ENCODE measurements around the gene PCGF3.

The PCGF3 gene

GRCh38 chr4:699816-700580 lies 5.6 kb upstream of the PCGF3 start:
- DNase-seq = no peak
- Mint-ChIP-seq H3K9me3 (peaks cover 6% of the 10 kb centered on the region), H3K4me3 (no peak overlapping the region), H3K27ac (no peak overlapping the region), H3K27me3 (ENCODE audit: low read depth, poor library complexity) (peaks cover 27% of the 10 kb centered on the region), H3K4me1 (peaks cover 23% of the 10 kb centered on the region), H3K36me3 (ENCODE audit: low read depth) (no peaks in the 10 kb centered on the region)
- TF ChIP-seq, protein P1, sequence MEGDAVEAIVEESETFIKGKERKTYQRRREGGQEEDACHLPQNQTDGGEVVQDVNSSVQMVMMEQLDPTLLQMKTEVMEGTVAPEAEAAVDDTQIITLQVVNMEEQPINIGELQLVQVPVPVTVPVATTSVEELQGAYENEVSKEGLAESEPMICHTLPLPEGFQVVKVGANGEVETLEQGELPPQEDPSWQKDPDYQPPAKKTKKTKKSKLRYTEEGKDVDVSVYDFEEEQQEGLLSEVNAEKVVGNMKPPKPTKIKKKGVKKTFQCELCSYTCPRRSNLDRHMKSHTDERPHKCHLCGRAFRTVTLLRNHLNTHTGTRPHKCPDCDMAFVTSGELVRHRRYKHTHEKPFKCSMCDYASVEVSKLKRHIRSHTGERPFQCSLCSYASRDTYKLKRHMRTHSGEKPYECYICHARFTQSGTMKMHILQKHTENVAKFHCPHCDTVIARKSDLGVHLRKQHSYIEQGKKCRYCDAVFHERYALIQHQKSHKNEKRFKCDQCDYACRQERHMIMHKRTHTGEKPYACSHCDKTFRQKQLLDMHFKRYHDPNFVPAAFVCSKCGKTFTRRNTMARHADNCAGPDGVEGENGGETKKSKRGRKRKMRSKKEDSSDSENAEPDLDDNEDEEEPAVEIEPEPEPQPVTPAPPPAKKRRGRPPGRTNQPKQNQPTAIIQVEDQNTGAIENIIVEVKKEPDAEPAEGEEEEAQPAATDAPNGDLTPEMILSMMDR (IDR thresholded peaks at IDR 0.05) = no peak

DNA sequence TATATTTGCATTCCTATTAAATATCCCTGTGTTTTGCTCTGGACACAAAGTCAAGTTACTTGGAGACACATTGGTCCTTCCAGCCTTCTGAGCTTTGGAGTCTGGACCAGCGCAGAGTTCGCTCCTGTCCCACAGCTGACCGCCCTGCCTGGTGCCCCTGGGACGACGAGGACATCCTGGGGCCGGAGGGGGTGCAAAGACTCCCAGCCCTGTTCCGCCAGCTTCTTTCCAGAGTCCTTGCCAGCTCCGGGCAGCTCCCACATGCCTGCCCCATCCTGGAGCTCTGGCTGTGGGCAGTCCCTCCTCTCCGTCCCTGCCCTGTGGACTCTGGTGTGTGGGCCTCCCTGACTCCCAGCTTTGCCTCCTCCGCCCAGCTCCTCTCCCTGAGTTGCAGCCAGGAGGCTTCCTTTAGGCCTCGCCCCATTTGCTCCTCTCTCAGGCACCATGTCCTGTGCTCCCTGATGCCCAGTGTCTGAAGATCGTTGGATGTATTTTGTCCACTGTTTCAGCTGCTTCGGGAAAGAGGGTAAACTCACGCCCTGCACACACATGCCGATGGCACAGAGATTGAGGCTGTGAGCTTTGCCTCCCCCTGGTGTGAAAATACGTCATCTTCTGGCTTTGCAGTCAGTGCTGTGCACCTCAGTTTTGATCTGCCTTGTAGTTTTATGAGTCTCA lies 4.9 kb upstream of the PCGF3 start:
- Mint-ChIP-seq H3K27ac (no peak overlapping the region), H3K36me3 (ENCODE audit: low read depth) (no peaks in the 10 kb centered on the region), H3K4me3 (no peak overlapping the region), H3K9me3 (peaks cover 5% of the 10 kb centered on the region), H3K27me3 (ENCODE audit: low read depth, poor library complexity) (peaks cover 26% of the 10 kb centered on the region), H3K4me1 (peaks cover 23% of the 10 kb centered on the region)
- TF ChIP-seq, protein P1 (IDR thresholded peaks at IDR 0.05) = no peak
- DNase-seq = no peak

DNA sequence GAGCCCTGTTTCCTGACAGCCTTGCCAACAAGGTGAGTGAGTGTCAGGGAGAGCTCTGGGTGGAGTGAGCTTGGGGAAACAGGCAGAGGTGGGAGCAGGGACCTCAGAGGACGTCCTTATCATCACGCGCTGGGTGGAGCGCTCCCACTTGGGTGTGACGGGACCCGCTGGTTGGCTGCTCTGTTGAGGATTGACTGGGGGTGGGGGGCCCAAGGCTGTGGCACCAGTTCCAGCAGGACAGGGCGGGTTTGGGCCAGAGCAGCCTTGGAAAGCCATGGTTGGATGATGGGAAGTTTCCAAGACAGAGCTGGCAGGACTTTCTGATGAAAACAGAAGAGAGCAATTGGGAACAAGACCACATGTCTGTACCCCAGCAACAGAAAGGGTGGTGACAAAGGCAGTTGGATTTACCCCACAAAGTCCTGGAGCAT lies 3.0 kb upstream of the PCGF3 start:
- no peak overlapping the region for H3K4me3 Mint-ChIP-seq
- peaks cover 5% of the 10 kb centered on the region for H3K9me3 Mint-ChIP-seq
- no peaks in the 10 kb centered on the region for H3K36me3 Mint-ChIP-seq (ENCODE audit: low read depth)
- peaks cover 23% of the 10 kb centered on the region for H3K4me1 Mint-ChIP-seq
- TF ChIP-seq, protein P1 (IDR thresholded peaks at IDR 0.05) = no peak
- no peak for DNase-seq
- peaks cover 18% of the 10 kb centered on the region for H3K27me3 Mint-ChIP-seq (ENCODE audit: low read depth, poor library complexity)
- no peak overlapping the region for H3K27ac Mint-ChIP-seq

GRCh38 chr4:703336-704197 lies 2.1 kb upstream of the PCGF3 start:
- H3K9me3 Mint-ChIP-seq = peaks cover 4% of the 10 kb centered on the region

DNA sequence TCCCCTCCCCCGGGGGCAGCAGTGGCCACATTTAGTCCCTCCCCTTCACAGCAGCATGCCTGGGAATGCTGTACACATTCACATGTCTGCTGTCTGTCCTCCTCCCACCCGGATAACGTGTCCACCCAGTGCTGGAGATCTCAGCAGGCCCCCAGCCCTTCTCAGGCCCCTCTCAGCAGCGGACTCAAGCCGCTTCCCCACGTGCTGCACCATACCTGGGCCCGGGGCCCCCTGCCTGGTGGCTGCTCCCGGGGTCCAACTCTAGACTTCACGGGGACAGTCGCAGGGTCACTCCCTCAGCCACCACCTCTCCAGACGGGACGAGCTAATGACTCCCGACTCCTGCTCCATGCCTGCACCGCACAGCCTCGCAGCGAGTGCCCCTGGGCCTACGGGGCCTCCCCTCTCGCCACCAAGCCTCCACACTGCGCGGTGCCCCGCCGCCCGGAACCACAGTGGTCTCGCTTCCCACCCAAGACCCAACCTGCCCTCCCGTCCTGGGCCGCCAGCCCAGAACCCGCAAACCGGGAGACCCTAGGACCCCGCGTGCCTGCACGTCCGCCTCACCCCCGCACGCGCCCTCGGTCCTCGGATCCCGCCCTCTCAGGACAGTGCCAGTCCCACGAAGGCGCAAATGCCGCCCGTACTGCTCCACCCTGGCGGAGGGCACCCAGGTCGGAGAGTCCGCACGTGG lies 1.3 kb upstream of the PCGF3 start:
- Mint-ChIP-seq H3K9me3 (peaks cover 8% of the 10 kb centered on the region), H3K27ac (no peak overlapping the region), H3K4me1 (peaks cover 25% of the 10 kb centered on the region), H3K36me3 (ENCODE audit: low read depth) (peaks cover 10% of the 10 kb centered on the region), H3K27me3 (ENCODE audit: low read depth, poor library complexity) (peaks cover 13% of the 10 kb centered on the region), H3K4me3 (no peak overlapping the region)
- TF ChIP-seq, protein P1 (IDR thresholded peaks at IDR 0.05) = no peak
- DNase-seq = no peak

More at GRCh38 chr4:703336-704197, 2.1 kb upstream of the PCGF3 start:
- no peak overlapping the region for H3K27ac Mint-ChIP-seq
- H3K36me3 Mint-ChIP-seq (ENCODE audit: low read depth) = peaks cover 2% of the 10 kb centered on the region
- TF ChIP-seq, protein P1 (IDR thresholded peaks at IDR 0.05) = no peak
- peaks cover 18% of the 10 kb centered on the region for H3K27me3 Mint-ChIP-seq (ENCODE audit: low read depth, poor library complexity)
- peaks cover 23% of the 10 kb centered on the region for H3K4me1 Mint-ChIP-seq
- no peak overlapping the region for H3K4me3 Mint-ChIP-seq
- no peak for DNase-seq

Measured in nephron progenitor cell (in vitro differentiated cells).